NCI-H2227 (cell line): ENCODE data around the gene LRP1B.

Source experiments
- DNase-seq: peaks from one replicate; lab custom pipeline; 2025; ENCODE audit not compliant: unreplicated experiment; lab: John Stamatoyannopoulos, UW

LRP1B gene

DNA sequence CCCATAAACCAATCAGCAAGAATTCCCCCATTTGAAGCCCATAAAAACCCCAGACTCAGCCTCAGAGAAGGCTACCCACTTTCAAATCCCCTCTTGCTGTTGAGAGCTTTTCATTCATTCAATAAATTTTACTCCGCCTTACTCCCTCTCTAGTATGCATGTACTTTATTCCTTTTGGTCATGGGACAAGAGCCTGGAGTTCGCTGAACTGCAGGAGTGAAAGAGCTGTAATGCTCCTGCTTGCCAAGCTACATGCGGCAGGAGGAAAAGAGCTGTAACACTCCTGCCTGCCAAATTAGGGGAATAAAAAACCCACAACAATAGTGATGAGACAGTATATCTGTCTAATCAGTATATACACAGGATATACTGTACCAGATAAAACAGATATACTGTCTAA, 1261.7 kb downstream of the LRP1B start:
- DNase-seq, result no peak

DNA sequence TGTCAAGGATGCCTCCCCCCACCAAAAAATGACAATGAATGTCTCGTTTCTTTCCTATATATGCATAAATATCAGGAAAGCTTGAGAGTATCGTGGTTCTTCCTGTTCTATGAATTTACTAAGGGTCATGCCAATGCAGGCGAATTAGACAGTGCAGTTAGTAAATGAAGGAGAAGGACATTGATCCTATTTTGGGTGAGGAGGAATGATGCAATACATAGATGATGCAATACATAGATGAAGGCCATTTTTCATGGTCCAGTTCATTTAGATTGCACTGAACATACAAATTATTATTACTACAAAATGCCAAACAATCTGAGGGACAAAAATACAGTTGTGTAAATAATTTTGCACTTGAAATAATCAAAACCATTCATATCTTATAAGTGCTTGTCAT, 1265.0 kb downstream of the LRP1B start:
- no peak for DNase-seq

DNA sequence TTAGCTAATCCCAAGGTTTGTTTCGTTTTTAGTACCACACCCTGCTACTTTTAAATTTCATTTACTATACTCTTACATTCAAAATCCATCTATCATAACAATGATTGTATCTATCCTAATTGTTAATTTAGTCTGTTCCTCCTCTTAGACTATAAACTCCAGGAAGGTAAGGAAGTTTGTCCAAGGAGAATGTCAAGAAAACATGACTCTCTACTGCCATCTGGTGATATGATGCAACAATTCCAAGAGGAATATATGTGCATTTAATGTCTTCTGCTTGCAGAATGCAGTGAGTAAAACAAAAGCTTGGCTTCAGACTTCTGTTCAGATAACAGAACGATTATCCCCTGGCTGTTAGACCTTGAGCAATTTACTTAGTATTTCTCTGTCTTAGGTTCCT, 1267.1 kb downstream of the LRP1B start:
- DNase-seq, result peak; percentile 68

DNA sequence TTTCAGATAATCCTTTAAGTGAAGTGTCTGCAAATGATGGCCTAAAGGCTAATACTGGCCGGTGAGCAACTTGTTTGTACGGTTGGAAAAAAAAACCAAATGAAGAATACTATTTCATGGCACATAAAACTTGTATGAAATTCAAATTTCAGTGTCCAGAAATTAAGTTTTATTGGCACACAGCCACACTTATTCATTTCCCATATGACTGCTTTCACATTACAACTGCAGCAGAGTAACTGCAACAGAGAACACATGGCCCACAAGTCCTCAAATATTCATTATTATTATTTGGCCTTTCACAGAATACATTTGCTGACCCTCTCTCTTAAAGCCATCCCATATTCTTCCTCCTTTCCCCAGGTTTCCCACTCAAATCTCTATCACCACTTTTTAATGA, 1268.6 kb downstream of the LRP1B start:
- DNase-seq, result no peak

DNA sequence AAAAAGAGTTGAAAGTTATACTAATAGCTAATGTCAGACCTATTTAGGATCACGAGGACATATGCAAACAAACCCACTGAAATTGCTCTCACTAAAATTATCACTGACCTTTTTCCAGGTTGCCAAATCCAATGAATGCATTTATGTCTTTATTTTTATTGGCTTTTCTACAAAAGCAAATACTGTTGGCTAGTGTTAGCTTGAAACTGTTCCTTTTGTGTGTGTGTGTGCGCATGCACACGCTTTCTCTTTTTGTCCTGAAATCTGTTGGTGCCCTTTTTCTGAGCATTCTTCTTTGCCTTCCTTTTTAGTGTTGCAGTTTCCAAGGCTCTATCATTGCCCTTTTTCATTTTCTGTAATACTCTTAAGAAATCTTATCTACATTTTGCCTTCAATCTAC, 1269.2 kb downstream of the LRP1B start:
- DNase-seq, result no peak

DNA sequence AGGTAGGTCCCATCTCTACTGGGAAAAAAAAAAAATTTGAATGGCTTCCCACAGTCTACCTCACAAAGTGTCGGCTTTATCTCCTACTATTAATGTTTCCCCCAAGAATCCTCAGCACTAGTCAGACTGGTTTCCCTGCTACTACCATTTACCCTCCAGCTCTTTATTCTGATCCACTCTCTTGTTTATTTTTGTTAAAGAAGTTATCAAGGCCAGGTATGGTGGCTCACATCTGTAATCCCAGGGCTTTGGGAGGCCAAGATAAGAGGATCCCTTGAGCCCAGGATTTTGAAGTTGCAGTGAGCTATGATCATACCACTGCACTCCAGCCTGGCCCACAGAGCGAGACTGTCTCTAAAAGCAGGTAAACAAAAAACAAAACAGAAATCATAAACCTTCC, 1275.3 kb downstream of the LRP1B start:
- DNase-seq, result no peak

DNA sequence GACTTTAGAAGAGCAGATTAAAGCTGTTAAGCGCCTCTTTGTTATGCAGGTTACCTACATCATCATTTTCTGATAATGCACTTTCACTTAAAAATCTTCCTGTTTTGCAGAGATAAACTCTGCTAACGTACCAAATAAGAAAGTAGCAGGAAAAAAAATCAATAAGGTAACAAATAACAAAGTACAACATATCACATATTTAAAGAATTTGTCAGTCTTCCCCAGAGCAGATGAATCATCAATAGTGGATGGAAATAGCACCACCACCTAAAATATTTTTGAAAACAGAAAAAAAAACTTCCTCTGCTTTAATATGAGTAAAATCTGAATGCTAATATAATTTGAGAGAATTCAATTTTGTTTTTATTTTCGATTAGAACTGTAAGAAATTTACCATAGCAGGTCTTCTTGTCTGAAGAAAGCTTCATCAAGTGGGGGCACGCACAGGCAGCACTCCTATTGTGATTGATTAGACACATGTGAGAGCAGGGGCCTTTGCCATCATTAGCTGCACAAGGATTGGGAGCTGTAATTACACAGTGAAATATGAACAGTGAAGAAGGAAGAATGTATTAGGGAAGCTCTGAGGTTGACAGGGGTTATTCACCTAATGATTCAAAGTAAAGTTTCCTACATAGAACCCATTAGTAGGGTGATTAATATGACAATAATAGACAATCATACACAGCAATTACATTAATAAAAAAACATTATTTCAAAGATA, 1279.4 kb downstream of the LRP1B start:
- no peak for DNase-seq

DNA sequence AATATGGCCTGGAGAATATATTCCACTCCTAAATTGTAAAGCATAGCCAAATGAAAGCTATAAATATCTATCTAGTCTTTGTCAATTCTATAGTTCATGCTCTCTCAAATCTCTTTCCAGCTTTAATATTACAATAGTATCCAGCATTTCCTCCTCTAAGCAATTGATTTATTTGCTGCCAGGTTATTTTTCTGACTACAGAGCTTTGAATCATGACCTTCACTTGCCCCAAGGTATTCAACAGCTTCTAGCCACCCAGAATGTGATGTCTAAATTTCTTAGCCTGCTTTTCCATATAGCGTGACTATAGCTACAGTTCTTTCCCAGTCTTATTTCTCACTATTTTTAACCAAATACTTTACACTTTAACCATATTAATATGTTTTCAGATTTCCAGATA, 1287.6 kb downstream of the LRP1B start:
- no peak for DNase-seq

DNA sequence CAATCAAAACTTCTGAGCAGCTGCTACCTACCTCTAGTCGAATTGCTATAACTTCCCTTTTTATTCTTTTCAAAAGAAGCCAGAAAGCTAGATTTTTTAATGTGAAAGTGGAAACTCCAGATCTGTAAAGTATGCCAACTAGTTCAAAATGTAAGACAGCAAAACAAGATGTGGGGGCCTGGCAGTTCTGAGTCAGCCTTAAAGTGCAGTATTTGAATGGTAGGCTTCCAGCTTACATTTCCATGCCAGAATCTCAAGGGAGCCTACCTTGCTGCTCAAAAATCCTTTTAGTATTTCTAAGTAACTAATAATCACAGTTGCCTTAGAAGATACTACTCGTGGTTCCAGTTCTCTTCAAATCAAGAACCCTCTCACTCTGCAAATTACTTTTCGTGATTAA, 1288.7 kb downstream of the LRP1B start:
- DNase-seq, result no peak

DNA sequence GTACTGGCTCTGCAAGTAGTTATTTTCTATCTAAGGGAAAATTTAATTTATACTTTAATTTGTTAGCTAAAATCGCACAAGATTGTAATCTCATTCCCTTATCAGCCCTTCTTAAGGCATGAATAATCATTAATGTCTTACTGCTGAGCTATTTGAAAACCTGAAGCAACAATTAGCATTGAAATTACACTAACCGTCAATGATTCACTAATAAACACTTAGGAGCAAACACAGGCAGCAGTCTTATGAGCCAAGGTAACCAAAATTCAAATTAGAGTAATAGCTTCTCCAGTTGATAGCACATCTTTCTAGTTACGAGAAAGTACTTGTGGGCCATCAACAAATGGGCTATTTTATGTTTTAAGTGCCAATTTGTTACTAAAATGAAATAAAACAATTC, 1289.7 kb downstream of the LRP1B start:
- no peak for DNase-seq

DNA sequence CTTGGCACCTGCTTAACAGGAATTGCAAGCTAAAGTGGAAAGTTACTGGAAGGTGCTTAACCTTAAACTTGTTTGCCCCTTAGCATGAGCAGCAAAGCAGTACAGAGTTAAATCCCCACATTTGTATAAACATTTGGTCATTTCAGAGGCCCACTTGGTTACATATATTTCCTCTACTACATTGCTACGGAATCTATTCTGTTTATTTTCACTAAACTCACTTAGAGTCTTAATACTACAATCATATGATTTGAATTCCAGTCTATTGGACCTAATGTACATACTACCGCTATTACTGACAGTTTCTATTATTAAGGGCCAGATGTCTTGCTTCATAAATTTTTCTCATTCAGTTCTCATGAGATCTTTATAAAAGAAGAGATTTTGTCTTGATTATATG, 1294.0 kb downstream of the LRP1B start:
- no peak for DNase-seq

DNA sequence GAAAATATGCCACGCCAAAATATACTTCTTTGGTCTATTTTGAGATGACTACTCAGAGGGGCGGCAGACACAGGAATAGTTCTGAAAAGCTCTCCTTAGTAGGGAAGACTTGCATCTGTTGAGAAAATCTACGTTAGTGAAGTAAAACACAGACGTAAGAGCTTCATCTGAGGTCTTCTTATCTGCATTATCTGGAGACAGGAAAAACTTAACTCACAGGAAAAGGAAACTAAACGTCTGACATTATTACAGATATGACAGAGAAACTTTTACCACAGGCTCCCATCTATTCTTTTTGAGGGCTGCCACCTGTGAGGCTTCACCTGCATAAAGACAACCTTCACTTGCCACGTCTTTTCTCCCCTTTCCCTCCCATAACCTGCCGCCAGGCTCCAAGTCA, 1295.7 kb downstream of the LRP1B start:
- DNase-seq, result no peak

DNA sequence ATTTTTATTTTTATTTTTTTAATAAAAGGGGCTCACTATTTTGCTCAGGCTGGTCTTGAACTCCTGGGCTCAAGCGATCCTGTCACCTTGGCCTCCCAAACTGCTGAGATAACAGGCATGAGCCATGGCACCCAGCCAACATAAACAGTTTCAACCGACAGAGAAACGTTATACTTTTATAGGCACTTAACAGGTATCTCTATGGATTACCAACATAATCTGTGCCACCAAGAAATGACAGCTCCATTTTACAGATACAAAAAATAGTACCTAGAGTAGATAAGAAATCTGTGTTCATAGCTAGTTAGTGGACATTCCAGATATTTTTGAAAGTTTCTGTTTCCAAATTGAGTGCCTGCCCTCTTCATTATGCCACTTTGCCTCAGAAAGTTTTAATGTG, 1316.7 kb downstream of the LRP1B start:
- no peak for DNase-seq

DNA sequence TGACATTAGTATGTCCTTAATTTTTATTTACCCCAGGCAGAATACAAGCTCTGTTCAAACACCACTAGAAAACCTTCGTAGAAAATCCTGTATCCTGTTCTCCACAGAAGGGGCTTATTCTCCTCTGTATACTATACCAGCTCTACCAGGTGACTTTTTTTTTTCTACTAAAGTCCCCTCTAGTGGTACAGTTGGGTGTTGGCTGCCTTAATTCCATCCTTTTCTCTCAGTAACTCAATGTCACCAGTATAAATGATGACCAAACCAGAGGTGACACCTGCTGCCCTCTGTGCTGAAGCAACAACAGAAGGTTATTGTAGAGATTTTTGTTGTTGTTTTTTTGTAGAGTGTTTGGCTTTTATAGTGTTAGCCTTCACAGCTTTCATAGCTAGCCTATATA, 1322.0 kb downstream of the LRP1B start:
- no peak for DNase-seq

DNA sequence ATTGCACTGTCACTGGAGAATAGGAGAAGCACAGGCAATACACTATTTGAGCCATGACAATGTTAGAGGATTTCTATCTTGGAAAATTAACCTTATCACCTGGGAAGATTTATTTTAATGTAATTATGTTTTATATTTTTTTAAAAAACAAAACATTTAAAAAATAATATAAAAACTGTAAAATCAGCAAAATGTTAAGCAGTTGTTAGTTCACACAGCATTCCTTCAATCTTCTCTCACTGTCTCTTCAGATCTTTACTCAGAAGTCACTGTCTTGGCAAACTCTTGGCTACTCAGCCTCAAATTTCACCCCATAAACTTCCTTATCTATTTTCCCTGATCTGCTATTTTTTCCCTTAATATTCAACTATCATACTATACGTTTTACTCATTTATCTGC, 1322.6 kb downstream of the LRP1B start:
- DNase-seq, result no peak

DNA sequence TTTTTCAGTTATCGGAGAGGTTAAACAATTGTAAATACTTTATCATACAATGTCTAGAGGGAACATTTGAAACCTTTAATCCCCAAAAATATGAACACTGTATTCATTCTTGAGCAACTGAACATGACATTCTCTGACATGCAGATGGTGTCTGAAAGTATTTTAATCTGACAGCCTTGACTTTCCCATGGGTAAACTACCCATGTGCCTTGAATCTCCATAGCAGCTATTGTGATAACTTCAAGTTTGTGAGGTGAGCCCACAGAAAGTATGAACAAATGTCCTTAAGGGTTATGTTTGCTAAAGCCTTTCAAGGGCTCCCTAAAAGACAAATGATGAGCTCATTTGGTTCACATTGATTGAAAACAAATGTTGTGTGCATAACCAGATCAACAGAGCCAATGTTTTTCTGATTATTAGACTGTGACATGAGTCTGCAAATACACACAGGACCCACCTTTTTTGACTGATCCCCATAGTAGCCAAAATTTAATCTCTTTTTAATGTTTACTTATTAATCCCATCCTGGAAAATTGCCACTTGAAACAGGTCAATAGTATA, 1326.0 kb downstream of the LRP1B start:
- DNase-seq, result no peak

DNA sequence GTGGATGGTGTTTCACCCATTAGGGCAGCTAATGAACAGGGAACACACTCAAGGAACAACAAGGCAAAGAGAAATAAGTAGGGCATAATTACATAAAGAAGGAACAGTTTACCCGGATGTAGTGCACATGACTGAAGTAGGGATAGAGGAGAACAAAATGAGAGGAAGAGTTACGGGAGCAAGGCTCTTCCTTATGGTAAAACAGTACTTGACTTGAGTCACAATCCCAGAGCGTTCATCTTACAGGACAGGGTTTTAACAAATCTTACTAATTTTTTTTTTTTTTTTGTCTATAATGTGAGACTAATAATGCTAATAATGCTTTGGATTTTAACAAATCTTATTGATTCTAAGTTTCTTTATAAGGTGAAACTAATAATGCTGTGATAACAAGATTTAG, 1329.5 kb downstream of the LRP1B start:
- no peak for DNase-seq

DNA sequence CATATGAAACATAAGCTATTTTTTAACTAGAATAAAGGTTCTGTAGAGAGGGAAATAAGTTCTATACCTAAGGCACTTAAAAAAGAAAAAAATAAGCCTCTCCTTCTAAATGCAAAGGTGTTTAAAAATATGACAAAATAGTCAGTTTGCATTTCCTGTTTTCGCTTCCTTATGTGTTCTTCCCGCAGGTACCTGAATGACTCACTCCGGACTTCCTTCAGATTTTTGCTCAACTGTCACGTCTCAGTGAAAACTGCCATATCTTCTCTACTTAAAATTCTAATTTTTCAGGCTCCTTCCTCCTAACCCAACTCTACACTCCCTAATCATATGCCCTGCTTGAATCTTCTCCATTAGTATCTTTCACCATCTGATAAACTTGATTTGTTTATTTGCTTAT, 1333.1 kb downstream of the LRP1B start:
- DNase-seq, result no peak

DNA sequence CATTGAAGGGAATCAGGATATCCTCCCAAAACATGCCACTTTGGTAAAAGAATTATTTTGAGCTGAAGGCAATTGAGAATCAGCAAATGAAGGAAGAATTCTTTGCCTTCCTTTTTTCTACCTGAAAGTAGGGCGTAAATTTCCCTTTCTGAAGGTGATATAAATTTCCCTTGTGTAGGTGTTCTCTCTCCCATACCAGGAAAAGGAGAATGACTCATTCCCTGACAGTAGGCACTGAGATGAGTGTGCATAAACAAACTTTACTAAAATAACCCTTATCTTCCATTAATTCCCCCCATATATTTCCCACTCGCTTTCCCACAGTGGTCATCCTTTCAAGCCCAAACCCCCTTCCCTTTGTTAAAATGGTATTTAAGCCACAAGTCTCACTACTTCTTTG, 1339.0 kb downstream of the LRP1B start:
- DNase-seq, result no peak

DNA sequence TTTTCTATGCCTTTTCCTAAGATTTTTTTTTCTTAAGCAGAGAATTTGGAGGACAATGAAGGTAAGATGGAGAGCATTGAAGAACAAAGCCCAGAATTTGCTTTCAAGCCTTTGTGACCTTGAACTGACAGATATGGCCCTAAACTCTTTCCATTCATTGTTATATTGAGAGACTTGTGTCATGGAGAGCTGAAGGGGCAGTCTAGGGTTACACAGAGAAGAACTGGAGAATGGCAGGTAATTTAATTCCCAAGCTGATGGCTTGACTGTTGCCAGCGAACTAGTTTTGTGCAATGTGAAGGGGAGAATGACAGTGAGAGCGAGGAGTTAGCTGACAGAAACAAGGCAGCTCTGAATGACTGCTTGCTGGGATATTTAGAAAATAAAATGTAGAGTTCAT, 1344.2 kb downstream of the LRP1B start:
- peak; percentile 19 for DNase-seq

DNA sequence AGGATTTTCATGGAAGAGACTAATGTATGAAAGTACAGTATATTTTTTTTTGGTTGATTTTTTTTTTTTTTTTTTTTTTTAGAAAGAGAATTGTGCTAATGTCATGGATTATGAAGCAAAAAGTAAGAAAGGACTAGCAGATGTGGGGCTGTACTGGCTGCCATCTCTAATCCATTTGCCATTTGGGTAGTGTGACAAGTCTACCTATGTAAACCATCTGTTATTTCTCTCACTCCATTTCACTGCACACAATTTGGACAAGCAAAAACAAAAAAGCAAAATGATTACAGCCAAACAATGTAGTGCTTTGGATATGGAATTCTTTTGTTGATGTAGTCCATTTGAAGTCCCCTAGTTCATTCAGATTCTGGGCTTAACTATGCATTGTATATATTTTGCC, 1355.4 kb downstream of the LRP1B start:
- DNase-seq, result no peak

DNA sequence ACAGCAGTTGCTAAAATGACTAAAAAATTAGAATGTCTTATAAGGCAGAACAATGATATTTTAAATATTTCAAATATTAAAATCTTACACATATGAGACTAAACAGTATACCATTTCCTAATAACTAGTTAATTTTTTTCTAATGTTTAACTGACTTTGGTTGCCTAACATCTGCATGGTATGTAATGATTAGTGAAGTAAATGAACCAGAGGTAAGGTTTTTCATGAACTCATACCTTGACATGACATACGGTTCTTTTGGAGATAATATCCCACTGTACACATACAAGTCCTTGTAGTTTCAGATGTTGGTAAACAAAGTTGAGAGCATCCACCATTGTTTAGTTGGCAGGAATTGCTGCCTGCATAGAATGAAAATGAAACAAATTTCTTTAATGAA, 1360.2 kb downstream of the LRP1B start:
- DNase-seq, result no peak

DNA sequence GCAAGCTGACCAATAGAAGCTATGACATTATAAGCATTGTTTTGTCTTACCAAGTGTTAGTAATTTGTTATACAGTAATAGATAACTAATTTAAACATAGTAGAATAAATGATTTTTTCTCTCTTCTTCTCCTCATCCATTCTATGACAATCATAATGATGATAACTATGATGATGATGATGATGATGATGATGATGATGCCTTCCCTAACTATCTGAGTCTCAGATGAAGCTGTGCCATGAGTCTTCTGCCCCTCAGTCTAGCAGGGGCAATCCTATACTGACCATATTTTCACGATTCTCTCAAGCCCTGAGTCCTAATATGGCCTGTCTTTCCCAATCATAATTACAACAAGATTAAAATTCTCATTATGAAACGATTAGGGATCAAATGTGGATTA, 1369.0 kb downstream of the LRP1B start:
- DNase-seq, result no peak
